ENCODE measurements around the gene NUDT17.

GRCh38 chr1:145885738-145886287 is 40.4 kb downstream of the NUDT17 start, which contains the start of gene ANKRD35:
- TF ChIP-seq BCLAF1 (IDR thresholded peaks at IDR 0.05; ENCODE audit: borderline replicate concordance in 1 of 2, control insufficient read depth in 1 of 2, low read depth in 2 of 2, low read length in 1 of 2): no peak
- TF ChIP-seq TCF15 (CRISPR knock-in tag; IDR thresholded peaks at IDR 0.05): no peak
- no peak for TF ChIP-seq CTCF (IDR thresholded peaks at IDR 0.05 in 2 of 3, conservative IDR thresholded peaks at IDR 0.05 in 1 of 3; ENCODE audit: insufficient read depth in 2 of 3, low read depth in 1 of 3, low read length in 3 of 3)
- TF ChIP-seq YY1 (IDR thresholded peaks at IDR 0.05; ENCODE audit: borderline replicate concordance in 1 of 3, control insufficient read depth in 1 of 3, extremely low read depth in 1 of 3, insufficient read depth in 3 of 3, insufficient read length in 1 of 3, insufficient replicate concordance in 2 of 3, low read depth in 1 of 3, low read length in 2 of 3): no peak
- no peak for TF ChIP-seq PRDM10 (IDR thresholded peaks at IDR 0.05; ENCODE audit: partially characterized antibody)
- TF ChIP-seq TARDBP (IDR thresholded peaks at IDR 0.05): no peak
